GM23338 (cell line): ENCODE data around the gene AHNAK. TPM values are rescaled to one million over a fixed set of nuclear protein-coding genes. Genes with fewer than 3 reads are reported as not detected.

ENCODE experiments used
- ATAC-seq: fragments of 200-7000 bp; cut with Tn5 transposase; 3 replicates; pipeline ENCODE4 v1.9.1; 2020
- DNase-seq: peaks from one replicate; pipeline ENCODE4 v3.0.0-alpha.2; 2015; ENCODE audit warnings: low spot score
- H2AFZ ChIP-seq: fragments of 200-600 bp; sonication (generic); 2 replicates; pipeline ENCODE4 v1.8.0; 2016; ENCODE audit warnings: antibody characterized with exemption, mild to moderate bottlenecking, moderate library complexity
- H3F3A ChIP-seq: fragments of 200-600 bp; sonication (generic); replicated peaks from 2 replicates; pipeline ENCODE4 v1.8.0; 2017; ENCODE audit warnings: antibody characterized with exemption, mixed run types, low read depth
- H3K27ac ChIP-seq: fragments of 200-600 bp; sonication (generic); 2 replicates; pipeline ENCODE4 v1.6.1; 2016; ENCODE audit warnings: low read depth
- H3K27me3 ChIP-seq: fragments of 200-600 bp; sonication (generic); 2 replicates; pipeline ENCODE4 v1.8.0; 2016; ENCODE audit warnings: mild to moderate bottlenecking, mixed run types, moderate library complexity; ENCODE audit not compliant: insufficient read depth
- H3K36me3 ChIP-seq: fragments of 200-600 bp; sonication (generic); 2 replicates; pipeline ENCODE4 v1.8.0; 2016; ENCODE audit warnings: mild to moderate bottlenecking; ENCODE audit not compliant: insufficient read depth
- H3K4me1 ChIP-seq: fragments of 200-600 bp; sonication (generic); 2 replicates; pipeline ENCODE4 v1.8.0; 2016; ENCODE audit warnings: mild to moderate bottlenecking, moderate library complexity; ENCODE audit not compliant: insufficient read depth
- H3K4me2 ChIP-seq: fragments of 200-600 bp; sonication (generic); 2 replicates; pipeline ENCODE4 v1.7.1; 2017; ENCODE audit warnings: mixed run types
- H3K4me3 ChIP-seq: fragments of 200-600 bp; sonication (generic); 2 replicates; pipeline ENCODE4 v1.6.1; 2016; ENCODE audit warnings: mixed run types
- H3K79me2 ChIP-seq: fragments of 200-600 bp; sonication (generic); replicated peaks from 2 replicates; pipeline ENCODE4 v1.8.0; 2017; ENCODE audit warnings: mild to moderate bottlenecking; ENCODE audit not compliant: insufficient read depth
- H3K9me2 ChIP-seq: fragments of 200-600 bp; sonication (generic); 2 replicates; pipeline ENCODE4 v1.8.0; 2017; ENCODE audit not compliant: insufficient read depth
- H4K20me1 ChIP-seq: fragments of 200-600 bp; sonication (generic); replicated peaks from 2 replicates; pipeline ENCODE4 v1.8.0; 2017; ENCODE audit warnings: mild to moderate bottlenecking; ENCODE audit not compliant: insufficient read depth
- H3K27ac Mint-ChIP-seq: 2 replicates; pipeline ENCODE4 v1.8.0; 2020; ENCODE audit warnings: inconsistent platforms, mild to moderate bottlenecking, moderate library complexity, mixed read lengths
- H3K27me3 Mint-ChIP-seq: 3 replicates; pipeline ENCODE4 v1.8.0; 2022; ENCODE audit warnings: low read depth, mild to moderate bottlenecking, moderate library complexity, mixed read lengths, inconsistent platforms; ENCODE audit not compliant: insufficient read depth, poor library complexity
- H3K36me3 Mint-ChIP-seq: 3 replicates; pipeline ENCODE4 v1.8.0; 2021; ENCODE audit warnings: low read depth, mild to moderate bottlenecking, inconsistent platforms, moderate library complexity, mixed read lengths
- H3K4me1 Mint-ChIP-seq: 3 replicates; pipeline ENCODE4 v1.8.0; 2020; ENCODE audit warnings: mild to moderate bottlenecking, inconsistent platforms, mixed read lengths
- H3K4me3 Mint-ChIP-seq: 3 replicates; pipeline ENCODE4 v1.8.0; 2021; ENCODE audit warnings: moderate library complexity, mild to moderate bottlenecking, inconsistent platforms, mixed read lengths
- H3K9me3 Mint-ChIP-seq: 3 replicates; pipeline ENCODE4 v1.8.0; 2020; ENCODE audit warnings: moderate library complexity, mild to moderate bottlenecking, inconsistent platforms, mixed read lengths
- CREB1 ChIP-seq: fragments of 250-450 bp; sonication (Bioruptor Pico); IDR thresholded peaks from 2 replicates; pipeline ENCODE4 v1.5.0; 2020; ENCODE audit warnings: low read depth, mild to moderate bottlenecking, moderate library complexity
- CTCF ChIP-seq, 2 experiments: fragments of 200-600 bp in 1 of 2; sonication (generic) in 1 of 2; conservative IDR thresholded peaks; 2 replicates each; pipeline versions ENCODE4 v1.5.1 to v1.6.1; 2016 to 2017; ENCODE audit warnings: antibody characterized with exemption in 2 of 2, low read depth in 2 of 2, mild to moderate bottlenecking in 2 of 2, moderate library complexity in 1 of 2
- ETS1 ChIP-seq: IDR thresholded peaks from 2 replicates; pipeline ENCODE4 v1.6.1; 2016; ENCODE audit warnings: antibody characterized with exemption
- EZH2 ChIP-seq: fragments of 200-600 bp; sonication (generic); IDR thresholded peaks from one replicate; pipeline ENCODE4 v1.8.0; 2017; ENCODE audit warnings: antibody characterized with exemption, mild to moderate bottlenecking, low read depth; ENCODE audit not compliant: unreplicated experiment
- EZH2phosphoT487 ChIP-seq: fragments of 200-600 bp; sonication (generic); IDR thresholded peaks from one replicate; pipeline ENCODE4 v1.8.1; 2018; ENCODE audit warnings: antibody characterized with exemption; ENCODE audit not compliant: unreplicated experiment
- JUNB ChIP-seq: IDR thresholded peaks from one replicate; pipeline ENCODE4 v1.6.1; 2016; ENCODE audit warnings: antibody characterized with exemption; ENCODE audit not compliant: unreplicated experiment
- NANOG ChIP-seq: IDR thresholded peaks from 2 replicates; pipeline ENCODE4 v1.6.1; 2016; ENCODE audit warnings: antibody characterized with exemption, borderline replicate concordance
- POLR2AphosphoS5 ChIP-seq: IDR thresholded peaks from 2 replicates; pipeline ENCODE4 v1.6.1; 2016; ENCODE audit warnings: antibody characterized with exemption, low read depth
- REST ChIP-seq: IDR thresholded peaks from one replicate; pipeline ENCODE4 v1.6.1; 2018; ENCODE audit warnings: antibody characterized with exemption; ENCODE audit not compliant: unreplicated experiment
- STAT1 ChIP-seq: IDR thresholded peaks from one replicate; pipeline ENCODE4 v1.6.1; 2016; ENCODE audit warnings: antibody characterized with exemption; ENCODE audit not compliant: unreplicated experiment
- ZNF114 ChIP-seq: fragments of 250-450 bp; sonication (Bioruptor Pico); IDR thresholded peaks from 2 replicates; pipeline ENCODE4 v1.5.0; 2020; ENCODE audit warnings: mild to moderate bottlenecking, moderate library complexity
- ZNF331 ChIP-seq: fragments of 250-450 bp; sonication (Bioruptor Pico); IDR thresholded peaks from 2 replicates; pipeline ENCODE4 v1.5.0; 2020; ENCODE audit warnings: low read depth, mild to moderate bottlenecking, moderate library complexity
- ZNF462 ChIP-seq: fragments of 250-450 bp; sonication (Bioruptor Pico); IDR thresholded peaks from 2 replicates; pipeline ENCODE4 v1.5.0; 2020; ENCODE audit warnings: mild to moderate bottlenecking, moderate library complexity
- polyA plus RNA-seq: library from polyadenylated mRNA; unstranded; fragments of >200 nt; fragmentation: Nextera tagmentation; extraction: Ambion mirVana; gene quantifications from 2 replicates; pipeline ENCODE4 v1.2.1, GENCODE V29; 2016
- total RNA-seq: library from RNA; depleted of rRNA; stranded (reverse); fragments of >200 nt; shearing (Covaris generic); gene quantifications from 2 replicates; pipeline ENCODE4 v1.2.3, GENCODE V29; 2014

The AHNAK gene
- total and polyA plus RNA-seq, 2 experiments from 2014 or later = 0.91 to 2.1 TPM

GRCh38 chr11:62539238-62539925 is 7.2 kb downstream of the AHNAK start:
- no peaks in the 10 kb centered on the region for H3K9me2 ChIP-seq
- peaks cover 47% of the 10 kb centered on the region for H3K4me1 Mint-ChIP-seq
- peaks cover 32% of the 10 kb centered on the region for H3K27me3 ChIP-seq
- H4K20me1 ChIP-seq = no peaks in the 10 kb centered on the region
- H3K4me3 ChIP-seq = no peak overlapping the region
- ATAC-seq (no peak), DNase-seq (no peak)
- no peak overlapping the region for H3K4me2 ChIP-seq
- H3K27ac Mint-ChIP-seq = no peak overlapping the region
- H3K79me2 ChIP-seq = no peaks in the 10 kb centered on the region
- no peaks in the 10 kb centered on the region for H3K36me3 ChIP-seq
- H3K4me3 Mint-ChIP-seq = no peak overlapping the region
- H3K27me3 Mint-ChIP-seq = peaks cover 31% of the 10 kb centered on the region
- H3K36me3 Mint-ChIP-seq = no peaks in the 10 kb centered on the region; the same call in 2 of the 3 replicates
- H3F3A ChIP-seq = 0 out of 2 replicates have a peak, but pooled peaks cover 3% of the 10 kb centered on the region
- no peak overlapping the region for H2AFZ ChIP-seq
- TF ChIP-seq STAT1 = no peak
- no peak for TF ChIP-seq ETS1
- no peak for TF ChIP-seq REST
- TF ChIP-seq POLR2AphosphoS5 = no peak
- no peak for TF ChIP-seq CTCF (conservative IDR thresholded peaks at IDR 0.05; ENCODE audit: low read depth in 2 of 2)
- TF ChIP-seq EZH2phosphoT487 = no peak
- no peak for TF ChIP-seq ZNF331
- no peak for TF ChIP-seq EZH2
- no peak for TF ChIP-seq JUNB
- no peak for TF ChIP-seq ZNF114 (CRISPR knock-in tag)
- TF ChIP-seq CREB1 (CRISPR knock-in tag) = no peak
- TF ChIP-seq NANOG = no peak
- no peak for TF ChIP-seq ZNF462 (CRISPR knock-in tag)
- no peak overlapping the region for H3K27ac ChIP-seq
- H3K9me3 Mint-ChIP-seq = no peaks in the 10 kb centered on the region
- peaks cover 26% of the 10 kb centered on the region; the same call in 1 of the 2 replicates for H3K4me1 ChIP-seq
